K562 (cell line): ENCODE measurements around the gene PLXNA2. TPM values are rescaled to one million over a fixed set of nuclear protein-coding genes. Genes with fewer than 3 reads are reported as not detected.

ENCODE experiments used
- ETV6 ChIP-seq, 3 experiments: fragments of 150-350 bp in 1 of 3; sonication (generic) in 1 of 3; formaldehyde crosslinking in 1 of 3; IDR thresholded peaks; 2 replicates each; pipeline versions ENCODE4 v1.6.1 to v1.8.0; 2014 to 2022; ENCODE audit warnings: borderline replicate concordance in 2 of 3, low read depth in 2 of 3, antibody characterized with exemption in 1 of 3, low read length in 1 of 3, mild to moderate bottlenecking in 1 of 3, missing genetic modification reagents in 1 of 3
- HMG20B ChIP-seq: fragments of 250-450 bp; sonication (Bioruptor Pico); IDR thresholded peaks from 2 replicates; pipeline ENCODE4 v1.5.0; 2021; ENCODE audit warnings: mild to moderate bottlenecking
- KAT8 ChIP-seq: fragments of 450-650 bp; IDR thresholded peaks from 2 replicates; pipeline ENCODE4 v1.6.1; 2016; ENCODE audit warnings: low read depth, mild to moderate bottlenecking
- MYC ChIP-seq, 2 experiments: fragments of 250-450 bp in 1 of 2; sonication (Bioruptor Pico) in 1 of 2; IDR thresholded peaks; 2 replicates each; pipeline versions ENCODE4 v1.5.1 to v1.6.1; 2012 to 2021; ENCODE audit warnings: low read depth in 2 of 2, borderline replicate concordance in 1 of 2, improper control_type of control experiment in 1 of 2, low read length in 1 of 2, mild to moderate bottlenecking in 1 of 2, moderate library complexity in 1 of 2
- NFATC3 ChIP-seq: fragments of 450-650 bp; IDR thresholded peaks from 2 replicates; pipeline ENCODE4 v1.6.1; 2017; ENCODE audit warnings: mild to moderate bottlenecking
- POLR2A ChIP-seq: fragments of 450-650 bp; conservative IDR thresholded peaks from 2 replicates; pipeline ENCODE4 v1.6.1; 2016
- SETDB1 ChIP-seq: IDR thresholded peaks from one replicate; pipeline ENCODE4 v1.6.1; 2012; ENCODE audit warnings: low read length, control low read depth, inconsistent platforms
- TAF7 ChIP-seq: fragments of 450-650 bp; IDR thresholded peaks from 2 replicates; pipeline ENCODE4 v1.6.1; 2016; ENCODE audit warnings: missing genetic modification characterization, missing compliant biosample characterization
- XRCC3 ChIP-seq: fragments of 450-650 bp; IDR thresholded peaks from 2 replicates; pipeline ENCODE4 v1.6.1; 2017; ENCODE audit warnings: mild to moderate bottlenecking, moderate library complexity
- XRCC4 ChIP-seq: IDR thresholded peaks from one replicate; pipeline ENCODE4 v1.6.1; 2011; ENCODE audit not compliant: insufficient read depth, insufficient read length; ENCODE audit errors: extremely low read depth
- ZBTB8A ChIP-seq: fragments of 450-650 bp; IDR thresholded peaks from 2 replicates; pipeline ENCODE4 v1.6.1; 2018; ENCODE audit warnings: mild to moderate bottlenecking, moderate library complexity; ENCODE audit not compliant: partially characterized antibody
- ZNF124 ChIP-seq: sonication (generic); formaldehyde crosslinking; IDR thresholded peaks from 2 replicates; pipeline ENCODE4 v1.8.1; 2022; ENCODE audit warnings: missing genetic modification reagents
- ZNF324 ChIP-seq: fragments of 250-450 bp; sonication (Bioruptor Pico); IDR thresholded peaks from 2 replicates; pipeline ENCODE4 v1.4.0; 2020; ENCODE audit warnings: mild to moderate bottlenecking
- ZNF354B ChIP-seq: fragments of 250-450 bp; sonication (Bioruptor Pico); IDR thresholded peaks from 2 replicates; pipeline ENCODE4 v1.4.0; 2020
- ZSCAN32 ChIP-seq: fragments of 450-650 bp; formaldehyde crosslinking; IDR thresholded peaks from 2 replicates; pipeline ENCODE4 v1.4.0; 2020; ENCODE audit warnings: mild to moderate bottlenecking, moderate library complexity
- polyA plus RNA-seq, 8 experiments: library from polyadenylated mRNA; depleted of rRNA in 4 of 8; stranded (reverse) in 5 of 8; unstranded in 3 of 8; fragments of >200 nt; fragmentation: Nextera tagmentation in 2 of 8; fragmentation: Illumina TruSeq in 1 of 8; extraction: Ambion mirVana in 2 of 8; extraction: Trizol in 1 of 8; gene quantifications; 2 replicates each; pipeline versions ENCODE4 v1.2.1 to v1.2.3, GENCODE V29; 2011 to 2014; ENCODE audit warnings: inconsistent platforms in 1 of 8, missing spikeins in 1 of 8
- total RNA-seq, 7 experiments: library from RNA; depleted of rRNA in 6 of 7; stranded (reverse); fragments of >200 nt in 6 of 7; fragmentation: Illumina TruSeq in 2 of 7; extraction: Trizol in 2 of 7; gene quantifications; 2 replicates each; pipeline versions ENCODE4 v1.2.1 to v1.2.3, GENCODE V29; 2011 to 2021; ENCODE audit warnings: low replicate concordance in 1 of 7
- TF ChIP-seq, protein P1 (sequence below): sonication (generic); formaldehyde crosslinking; IDR thresholded peaks from 2 replicates; pipeline ENCODE4 v1.9.0; 2022; ENCODE audit warnings: mild to moderate bottlenecking, missing genetic modification reagents
- TF ChIP-seq, protein P2 (sequence below): fragments of 250-450 bp; sonication (Bioruptor Pico); IDR thresholded peaks from 2 replicates; pipeline ENCODE4 v1.4.0; 2020; ENCODE audit warnings: mild to moderate bottlenecking
- TF ChIP-seq, protein P3 (sequence below): fragments of 250-450 bp; sonication (Bioruptor Pico); IDR thresholded peaks from 2 replicates; pipeline ENCODE4 v1.6.1; 2021; ENCODE audit warnings: mild to moderate bottlenecking
- TF ChIP-seq, protein P4 (sequence below): fragments of 450-650 bp; IDR thresholded peaks from 2 replicates; pipeline ENCODE4 v1.6.1; 2018; ENCODE audit not compliant: partially characterized antibody
- TF ChIP-seq, protein P5 (sequence below): sonication (generic); formaldehyde crosslinking; IDR thresholded peaks from 2 replicates; pipeline ENCODE4 v1.8.0; 2022; ENCODE audit warnings: mild to moderate bottlenecking, missing genetic modification reagents

Gene PLXNA2
- total and polyA plus RNA-seq, 9 of the 15 experiments (the other 6 are each of a cell fraction or from before 2014, with no cell fraction given): 0.01 to 1.3 (median 0.32) TPM

DNA sequence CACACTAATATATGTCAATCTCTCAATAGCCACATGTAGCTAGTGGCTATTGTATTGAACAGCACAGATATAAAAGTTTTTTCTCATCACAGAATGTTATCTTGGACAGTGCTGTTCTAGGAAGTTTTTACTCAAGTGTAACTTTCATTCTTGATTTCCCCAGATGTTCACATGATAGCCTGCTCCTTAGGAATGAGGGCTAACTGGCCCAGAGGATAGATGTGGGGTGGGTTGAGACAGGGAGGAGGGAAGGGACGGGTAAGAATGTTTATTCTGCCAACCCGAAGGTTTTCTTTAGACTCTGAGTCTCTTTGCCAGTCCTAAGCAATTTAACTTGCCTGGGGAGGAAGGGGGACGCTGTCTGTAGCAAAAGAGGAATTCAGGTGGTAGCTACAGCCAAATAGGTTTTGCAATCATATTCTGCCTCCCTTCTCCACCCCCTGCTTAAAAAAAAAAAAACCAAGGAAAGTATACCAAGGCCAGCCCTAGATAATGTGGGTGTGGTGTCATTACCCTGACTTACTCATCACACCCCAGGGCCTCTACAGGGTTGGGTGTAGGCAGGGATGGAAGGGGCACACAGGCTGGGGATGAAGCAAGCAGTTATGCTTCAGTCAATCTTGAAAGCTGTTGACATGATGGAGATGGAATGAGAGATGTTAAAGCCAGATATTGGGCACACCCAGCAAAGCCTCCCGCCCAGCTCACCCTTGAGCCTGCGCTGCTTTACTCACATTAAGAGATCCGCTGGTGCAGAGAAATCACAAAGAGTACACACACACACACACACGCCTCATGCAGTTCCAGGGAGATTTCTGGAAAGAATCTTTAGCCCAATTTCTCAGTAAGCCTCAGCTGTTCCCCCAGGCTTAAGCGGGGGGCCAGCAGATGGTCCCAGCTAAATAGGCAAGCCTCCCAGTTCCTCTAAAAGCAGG is 59.9 kb downstream of the PLXNA2 start (continued):
- TF ChIP-seq, protein P1, sequence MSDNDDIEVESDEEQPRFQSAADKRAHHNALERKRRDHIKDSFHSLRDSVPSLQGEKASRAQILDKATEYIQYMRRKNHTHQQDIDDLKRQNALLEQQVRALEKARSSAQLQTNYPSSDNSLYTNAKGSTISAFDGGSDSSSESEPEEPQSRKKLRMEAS: no peak
- TF ChIP-seq HMG20B: no peak
- TF ChIP-seq, protein P2, sequence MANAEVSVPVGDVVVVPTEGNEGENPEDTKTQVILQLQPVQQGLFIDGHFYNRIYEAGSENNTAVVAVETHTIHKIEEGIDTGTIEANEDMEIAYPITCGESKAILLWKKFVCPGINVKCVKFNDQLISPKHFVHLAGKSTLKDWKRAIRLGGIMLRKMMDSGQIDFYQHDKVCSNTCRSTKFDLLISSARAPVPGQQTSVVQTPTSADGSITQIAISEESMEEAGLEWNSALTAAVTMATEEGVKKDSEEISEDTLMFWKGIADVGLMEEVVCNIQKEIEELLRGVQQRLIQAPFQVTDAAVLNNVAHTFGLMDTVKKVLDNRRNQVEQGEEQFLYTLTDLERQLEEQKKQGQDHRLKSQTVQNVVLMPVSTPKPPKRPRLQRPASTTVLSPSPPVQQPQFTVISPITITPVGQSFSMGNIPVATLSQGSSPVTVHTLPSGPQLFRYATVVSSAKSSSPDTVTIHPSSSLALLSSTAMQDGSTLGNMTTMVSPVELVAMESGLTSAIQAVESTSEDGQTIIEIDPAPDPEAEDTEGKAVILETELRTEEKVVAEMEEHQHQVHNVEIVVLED (CRISPR knock-in tag): no peak
- TF ChIP-seq ZSCAN32 (CRISPR knock-in tag): no peak
- TF ChIP-seq ETV6 (IDR thresholded peaks at IDR 0.05; ENCODE audit: borderline replicate concordance in 1 of 2, low read depth in 2 of 2, low read length in 1 of 2): no peak; a peak in 1 of 4 replicates
- TF ChIP-seq ETV6 (CRISPR knock-in tag; IDR thresholded peaks at IDR 0.05; ENCODE audit: borderline replicate concordance): no peak
- no peak for TF ChIP-seq XRCC3
- TF ChIP-seq ZNF124 (CRISPR knock-in tag): no peak
- no peak for TF ChIP-seq ZNF324 (CRISPR knock-in tag)
- TF ChIP-seq KAT8: no peak
- TF ChIP-seq ZNF354B: no peak
- no peak for TF ChIP-seq XRCC4
- peak; percentile 43; the same call in 1 of the 2 replicates for TF ChIP-seq MYC (IDR thresholded peaks at IDR 0.05; ENCODE audit: low read depth, low read length)
- TF ChIP-seq MYC (CRISPR knock-in tag; IDR thresholded peaks at IDR 0.05; ENCODE audit: borderline replicate concordance, low read depth): no peak
- TF ChIP-seq, protein P3, sequence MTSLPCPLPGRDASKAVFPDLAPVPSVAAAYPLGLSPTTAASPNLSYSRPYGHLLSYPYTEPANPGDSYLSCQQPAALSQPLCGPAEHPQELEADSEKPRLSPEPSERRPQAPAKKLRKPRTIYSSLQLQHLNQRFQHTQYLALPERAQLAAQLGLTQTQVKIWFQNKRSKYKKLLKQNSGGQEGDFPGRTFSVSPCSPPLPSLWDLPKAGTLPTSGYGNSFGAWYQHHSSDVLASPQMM: no peak
- TF ChIP-seq, protein P4, sequence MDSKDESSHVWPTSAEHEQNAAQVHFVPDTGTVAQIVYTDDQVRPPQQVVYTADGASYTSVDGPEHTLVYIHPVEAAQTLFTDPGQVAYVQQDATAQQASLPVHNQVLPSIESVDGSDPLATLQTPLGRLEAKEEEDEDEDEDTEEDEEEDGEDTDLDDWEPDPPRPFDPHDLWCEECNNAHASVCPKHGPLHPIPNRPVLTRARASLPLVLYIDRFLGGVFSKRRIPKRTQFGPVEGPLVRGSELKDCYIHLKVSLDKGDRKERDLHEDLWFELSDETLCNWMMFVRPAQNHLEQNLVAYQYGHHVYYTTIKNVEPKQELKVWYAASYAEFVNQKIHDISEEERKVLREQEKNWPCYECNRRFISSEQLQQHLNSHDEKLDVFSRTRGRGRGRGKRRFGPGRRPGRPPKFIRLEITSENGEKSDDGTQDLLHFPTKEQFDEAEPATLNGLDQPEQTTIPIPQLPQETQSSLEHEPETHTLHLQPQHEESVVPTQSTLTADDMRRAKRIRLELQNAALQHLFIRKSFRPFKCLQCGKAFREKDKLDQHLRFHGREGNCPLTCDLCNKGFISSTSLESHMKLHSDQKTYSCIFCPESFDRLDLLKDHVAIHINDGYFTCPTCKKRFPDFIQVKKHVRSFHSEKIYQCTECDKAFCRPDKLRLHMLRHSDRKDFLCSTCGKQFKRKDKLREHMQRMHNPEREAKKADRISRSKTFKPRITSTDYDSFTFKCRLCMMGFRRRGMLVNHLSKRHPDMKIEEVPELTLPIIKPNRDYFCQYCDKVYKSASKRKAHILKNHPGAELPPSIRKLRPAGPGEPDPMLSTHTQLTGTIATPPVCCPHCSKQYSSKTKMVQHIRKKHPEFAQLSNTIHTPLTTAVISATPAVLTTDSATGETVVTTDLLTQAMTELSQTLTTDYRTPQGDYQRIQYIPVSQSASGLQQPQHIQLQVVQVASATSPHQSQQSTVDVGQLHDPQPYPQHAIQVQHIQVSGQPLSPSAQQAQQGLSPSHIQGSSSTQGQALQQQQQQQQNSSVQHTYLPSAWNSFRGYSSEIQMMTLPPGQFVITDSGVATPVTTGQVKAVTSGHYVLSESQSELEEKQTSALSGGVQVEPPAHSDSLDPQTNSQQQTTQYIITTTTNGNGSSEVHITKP: peak; percentile 60
- no peak for TF ChIP-seq ZBTB8A
- TF ChIP-seq, protein P5, sequence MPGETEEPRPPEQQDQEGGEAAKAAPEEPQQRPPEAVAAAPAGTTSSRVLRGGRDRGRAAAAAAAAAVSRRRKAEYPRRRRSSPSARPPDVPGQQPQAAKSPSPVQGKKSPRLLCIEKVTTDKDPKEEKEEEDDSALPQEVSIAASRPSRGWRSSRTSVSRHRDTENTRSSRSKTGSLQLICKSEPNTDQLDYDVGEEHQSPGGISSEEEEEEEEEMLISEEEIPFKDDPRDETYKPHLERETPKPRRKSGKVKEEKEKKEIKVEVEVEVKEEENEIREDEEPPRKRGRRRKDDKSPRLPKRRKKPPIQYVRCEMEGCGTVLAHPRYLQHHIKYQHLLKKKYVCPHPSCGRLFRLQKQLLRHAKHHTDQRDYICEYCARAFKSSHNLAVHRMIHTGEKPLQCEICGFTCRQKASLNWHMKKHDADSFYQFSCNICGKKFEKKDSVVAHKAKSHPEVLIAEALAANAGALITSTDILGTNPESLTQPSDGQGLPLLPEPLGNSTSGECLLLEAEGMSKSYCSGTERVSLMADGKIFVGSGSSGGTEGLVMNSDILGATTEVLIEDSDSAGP (CRISPR knock-in tag): no peak
- no peak for TF ChIP-seq NFATC3
- no peak for TF ChIP-seq SETDB1
- TF ChIP-seq POLR2A: no peak
- TF ChIP-seq TAF7 (tag): no peak
